Pancreas (tissue), 10 donors: ENCODE results near the gene EPHA6. TPM values are rescaled to one million over a fixed set of nuclear protein-coding genes. Genes with fewer than 3 reads are reported as not detected.

Experiments used
- ATAC-seq, 4 donors: fragments of 200-7000 bp; cut with Tn5 transposase; one replicate each; pipeline versions ENCODE4 v1.8.0 to v1.9.1; 2020; ENCODE audit warnings: mild to moderate bottlenecking in 4 of 4, moderate library complexity in 4 of 4
- DNase-seq, 6 donors: peaks; one replicate each; pipeline ENCODE4 v3.0.0-alpha.2; 2020
- FAIRE-seq: peaks from 2 replicates; lab custom pipeline; 2012; peaks lifted over from hg19 to GRCh38; lab: Jason Lieb, UNC
- H3K27ac ChIP-seq, 4 donors: fragments of 200-600 bp; sonication (generic); 1 replicate in 3 of 4; 2 replicates in 1 of 4; pipeline versions ENCODE4 v1.5.0 to v1.8.0; 2020
- H3K27me3 ChIP-seq, 4 donors: fragments of 200-600 bp; one replicate each; pipeline ENCODE4 v1.8.0; 2021
- H3K36me3 ChIP-seq, 3 donors: fragments of 200-600 bp; sonication (generic) in 1 of 3; one replicate each; pipeline versions ENCODE4 v1.5.0 to v1.8.0; 2020 to 2021
- H3K4me1 ChIP-seq, 3 donors: fragments of 200-600 bp; one replicate each; pipeline ENCODE4 v1.8.0; 2021
- H3K4me3 ChIP-seq, 4 donors: fragments of 200-600 bp; sonication (generic) in 2 of 4; one replicate each; pipeline versions ENCODE4 v1.5.0 to v1.8.0; 2020 to 2021
- H3K9me3 ChIP-seq, 4 donors: fragments of 200-600 bp; one replicate each; pipeline ENCODE4 v1.8.0; 2021
- CTCF ChIP-seq, 4 donors: fragments of 200-600 bp; sonication (generic) in 3 of 4; IDR thresholded peaks; one replicate each; pipeline versions ENCODE4 v1.5.0 to v1.8.0; 2021; ENCODE audit warnings: antibody characterized with exemption in 4 of 4
- WGBS, 2 donors: extraction: QIAGEN DNeasy Blood & Tissue Kit; methylation state at CpG; one replicate each; pipeline ENCODE4 v1.1.7; 2013; 5-methylcytosine and 5-hydroxymethylcytosine counted together
- intact Hi-C, 3 donors: fragments of 100-400 bp; cut with DNase I; formaldehyde crosslinking; loops; one replicate each; pipeline versions ENCODE4 v1.11.1 to v1.14.2; 2022
- polyA plus RNA-seq, 2 donors: library from polyadenylated mRNA; stranded (reverse); fragments of 200-250 nt; gene quantifications; one replicate each; pipeline ENCODE4 v1.2.3, GENCODE V29; 2013
- total RNA-seq, 6 donors: library from RNA; stranded (reverse); fragmentation: NEBNext Ultra II Directional in 4 of 6; extraction: Animal tissue kit (Norgen Biotek cat#: 25700) in 4 of 6; gene quantifications; one replicate each; pipeline versions ENCODE4 v1.2.1 to v1.2.4, GENCODE V29; 2021 to 2023
- donor health status: healthy with polysubstance abuse.
- donor health status: DM: no; HTN: no; CAD: no; lungs with moderate emphysema.
- donor health status: DM: no; HTN: no; CAD: no.
- donor health status: control.
- donor health status: control.
- donor health status: Bipolar disorder and iron deficiency.
- donor health status: DM: yes; HTN: yes; CAD: no.
- donor health status: DM: no; HTN: no; CAD: no.
- donor health status: DM: no; HTN: no; CAD: no.
- donor health status: DM: yes; HTN: yes; CAD: no.

Gene EPHA6
- total and polyA plus RNA-seq, 8 donors = 0.15 to 1.1 (median 0.57) TPM

GRCh38 chr3:97391167-97391566 is 576.8 kb downstream of the EPHA6 start:
- no peak for TF ChIP-seq CTCF (IDR thresholded peaks at IDR 0.05)
- Histone ChIP-seq H3K27ac (no peak overlapping the region), H3K27me3 (no peaks in the 10 kb centered on the region), H3K4me1 (no peaks in the 10 kb centered on the region), H3K9me3 (no peaks in the 10 kb centered on the region), H3K36me3 (no peaks in the 10 kb centered on the region), H3K4me3 (no peak overlapping the region)
- FAIRE-seq (no peak), ATAC-seq (no peak), DNase-seq (no peak)
- WGBS, 2 donors = 67 to 85% methylated on average over 3 of the region's 3 CpGs
- intact Hi-C loops = no loop called here

GRCh38 chr3:97409612-97410011 is 595.2 kb downstream of the EPHA6 start:
- H3K27ac ChIP-seq = no peak overlapping the region
- FAIRE-seq (no peak), ATAC-seq (no peak), DNase-seq (no peak)
- H3K27me3 ChIP-seq = no peaks in the 10 kb centered on the region
- H3K9me3 ChIP-seq = no peaks in the 10 kb centered on the region
- no peak for TF ChIP-seq CTCF (IDR thresholded peaks at IDR 0.05)
- intact Hi-C loops = no loop called here
- no peaks in the 10 kb centered on the region for H3K4me1 ChIP-seq
- no peaks in the 10 kb centered on the region for H3K36me3 ChIP-seq
- H3K4me3 ChIP-seq = no peak overlapping the region

DNA sequence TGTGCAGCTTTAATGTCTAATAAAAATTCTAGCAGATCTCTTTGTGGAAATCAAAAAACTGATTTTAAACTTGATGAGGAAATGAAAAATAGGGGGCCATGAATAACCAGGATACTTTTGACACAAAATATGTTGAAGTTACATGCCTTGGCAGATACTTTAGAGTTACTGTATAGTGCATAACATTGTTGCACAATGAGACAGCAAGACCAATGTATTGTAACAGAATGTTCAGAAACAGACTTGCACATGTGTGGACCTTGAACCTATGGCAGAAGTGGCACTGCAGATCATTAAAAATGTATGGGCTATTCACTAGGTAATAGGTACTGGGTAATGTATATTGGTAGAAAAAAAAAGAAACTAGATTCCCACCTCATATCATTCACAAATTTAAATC is 607.2 kb downstream of the EPHA6 start:
- FAIRE-seq = no peak
- no peaks in the 10 kb centered on the region for H3K36me3 ChIP-seq
- intact Hi-C loops = no loop called here
- H3K27ac ChIP-seq = no peak overlapping the region
- H3K9me3 ChIP-seq = no peaks in the 10 kb centered on the region
- no peak for TF ChIP-seq CTCF (IDR thresholded peaks at IDR 0.05)
- DNase-seq = no peak
- H3K4me3 ChIP-seq = no peak overlapping the region
- no peaks in the 10 kb centered on the region for H3K4me1 ChIP-seq
- H3K27me3 ChIP-seq = no peaks in the 10 kb centered on the region
- no peak for ATAC-seq

- H3K27me3 ChIP-seq = no peaks in the 10 kb centered on the region
- no peak overlapping the region for H3K27ac ChIP-seq
- no peak for TF ChIP-seq CTCF (IDR thresholded peaks at IDR 0.05)
- WGBS, 2 donors = 86% methylated on average over 6 of the region's 6 CpGs
- FAIRE-seq (no peak), DNase-seq (peak in 2 of 6 donors; percentile 9 to 12), ATAC-seq (no peak)
- H3K4me1 ChIP-seq = no peaks in the 10 kb centered on the region
- H3K36me3 ChIP-seq = no peaks in the 10 kb centered on the region
- no peaks in the 10 kb centered on the region for H3K9me3 ChIP-seq
- intact Hi-C loops = no loop called here
- H3K4me3 ChIP-seq = no peak overlapping the region
Measured at GRCh38 chr3:97425002-97425401, 610.6 kb downstream of the EPHA6 start.

DNA sequence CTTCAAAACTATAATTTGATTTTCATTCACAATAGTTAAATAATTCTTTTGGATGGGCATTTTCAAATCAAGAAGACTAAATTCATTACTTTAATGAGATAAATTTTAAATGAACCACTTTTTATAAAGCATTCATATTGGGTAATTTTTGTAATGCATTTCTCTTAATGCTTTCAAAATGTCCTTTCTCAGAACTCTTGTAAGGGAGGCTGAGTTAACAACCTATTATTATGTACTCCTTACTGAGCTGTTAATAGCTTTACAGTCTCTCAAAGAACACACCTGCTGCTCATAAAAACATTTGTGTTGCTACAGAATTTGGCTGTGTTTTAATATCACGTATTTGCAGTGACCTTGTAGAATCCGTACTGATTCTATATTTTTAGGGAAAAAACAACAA is 616.2 kb downstream of the EPHA6 start:
- no peak for ATAC-seq
- intact Hi-C loops = no loop called here
- TF ChIP-seq CTCF (IDR thresholded peaks at IDR 0.05) = no peak

More for the DNA sequence above, 616.2 kb downstream of the EPHA6 start:
- H3K36me3 ChIP-seq = no peaks in the 10 kb centered on the region
- WGBS, 2 donors = 51 to 58% methylated on average over 2 of the region's 2 CpGs
- no peak for DNase-seq
- no peaks in the 10 kb centered on the region for H3K4me1 ChIP-seq
- no peaks in the 10 kb centered on the region for H3K9me3 ChIP-seq
- no peak for FAIRE-seq
- H3K27me3 ChIP-seq = no peaks in the 10 kb centered on the region
- no peak overlapping the region for H3K4me3 ChIP-seq
- H3K27ac ChIP-seq = no peak overlapping the region
